Activated T-helper 1 cell treated with anti-CD3 and anti-CD28 coated beads, Interleukin-12 subunit alpha, Interleukin-12 subunit beta, Interleukin-2, Interleukin-4 antibody, amounts not matched to agents 30 ng/mL and 10 ng/mL and 1 ng/mL, durations not matched to agents 14 hours and 24 hours and 36 hours (primary cell): ENCODE measurements around the gene IQSEC1. TPM values are rescaled to one million over a fixed set of nuclear protein-coding genes. Genes with fewer than 3 reads are reported as not detected.

Experiments
- DNase-seq: peaks from one replicate; pipeline ENCODE4 v3.0.0; 2021; ENCODE audit warnings: low spot score
- H3K27ac Mint-ChIP-seq: one replicate; pipeline ENCODE4 v1.8.0; 2021; ENCODE audit warnings: mild to moderate bottlenecking, mixed read lengths
- H3K27me3 Mint-ChIP-seq: one replicate; pipeline ENCODE4 v1.8.0; 2022; ENCODE audit warnings: mild to moderate bottlenecking, moderate library complexity, mixed read lengths; ENCODE audit not compliant: insufficient read depth
- H3K36me3 Mint-ChIP-seq: one replicate; pipeline ENCODE4 v1.8.0; 2021; ENCODE audit warnings: low read depth, mixed read lengths
- H3K4me1 Mint-ChIP-seq: one replicate; pipeline ENCODE4 v1.8.0; 2021; ENCODE audit warnings: low read depth, mixed read lengths
- H3K4me3 Mint-ChIP-seq: one replicate; pipeline ENCODE4 v1.8.0; 2021; ENCODE audit warnings: mild to moderate bottlenecking, moderate library complexity, mixed read lengths
- H3K9me3 Mint-ChIP-seq: one replicate; pipeline ENCODE4 v1.8.0; 2021; ENCODE audit warnings: mixed read lengths
- intact Hi-C: fragments of 100-400 bp; cut with micrococcal nuclease; formaldehyde crosslinking; loops from one replicate; pipeline ENCODE4 v1.15.1; 2024
- total RNA-seq: library from RNA; stranded (reverse); gene quantifications from 2 replicates; pipeline ENCODE4 v1.2.3, GENCODE V29; 2022

IQSEC1 gene
- total RNA-seq, 1 donor from 2014 or later, result 31.4 TPM

DNA sequence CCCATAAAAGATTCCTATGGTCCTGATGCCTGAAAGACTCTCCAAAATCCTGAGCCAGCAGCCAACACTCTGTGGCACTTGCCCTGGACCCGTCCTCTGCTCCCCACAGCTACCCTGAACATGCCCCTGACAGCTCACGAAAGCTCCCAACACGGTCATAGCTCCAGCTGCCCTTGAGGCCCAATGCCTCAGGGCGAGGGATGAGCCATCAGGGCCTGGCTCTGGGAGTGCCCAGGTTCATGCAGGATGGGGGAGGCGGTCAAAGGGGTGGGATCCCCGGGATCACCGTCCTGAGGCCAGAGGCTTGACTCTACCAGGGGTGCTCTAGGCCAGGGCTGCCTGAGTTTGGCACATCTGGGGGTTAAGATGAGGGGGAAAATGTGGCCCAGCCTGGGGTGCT is 159.1 kb downstream of the IQSEC1 start:
- no peak for DNase-seq
- no peak overlapping the region for H3K4me3 Mint-ChIP-seq
- H3K4me1 Mint-ChIP-seq, result peaks cover 23% of the 10 kb centered on the region
- intact Hi-C loops, result no loop called here
- peaks cover 21% of the 10 kb centered on the region for H3K36me3 Mint-ChIP-seq
- no peak overlapping the region for H3K27ac Mint-ChIP-seq
- H3K9me3 Mint-ChIP-seq, result no peaks in the 10 kb centered on the region
- H3K27me3 Mint-ChIP-seq, result no peaks in the 10 kb centered on the region

DNA sequence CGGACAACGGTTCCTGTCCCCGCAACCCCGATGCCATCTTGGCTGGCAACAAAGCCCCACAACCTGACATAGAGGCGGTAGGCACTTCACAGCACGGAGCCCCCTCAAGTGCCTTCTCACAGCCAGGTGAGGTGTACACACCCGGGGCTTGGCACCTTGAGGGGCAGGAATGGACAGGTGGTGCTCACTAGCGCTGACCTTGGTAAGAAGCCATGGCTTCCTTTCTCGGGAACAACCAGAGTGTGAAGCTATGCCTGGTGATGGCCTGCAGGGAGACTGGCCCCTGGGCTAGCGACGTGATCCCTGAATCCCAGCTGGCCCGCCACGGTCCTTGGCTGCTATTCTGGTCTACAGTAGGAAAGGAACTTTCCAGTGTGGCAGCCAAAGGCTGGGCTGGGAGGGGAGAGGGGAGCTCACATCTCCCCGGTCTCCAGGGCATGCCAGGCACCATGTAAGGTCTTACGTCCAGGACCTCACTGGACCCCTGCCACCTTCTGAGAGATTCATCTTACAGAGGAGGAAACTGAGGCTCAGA is 161.3 kb downstream of the IQSEC1 start:
- intact Hi-C loops, result no loop called here
- H3K27me3 Mint-ChIP-seq, result no peaks in the 10 kb centered on the region
- H3K4me1 Mint-ChIP-seq, result peaks cover 17% of the 10 kb centered on the region
- no peaks in the 10 kb centered on the region for H3K9me3 Mint-ChIP-seq
- no peak overlapping the region for H3K4me3 Mint-ChIP-seq
- H3K27ac Mint-ChIP-seq, result no peak overlapping the region
- peaks cover 18% of the 10 kb centered on the region for H3K36me3 Mint-ChIP-seq
- DNase-seq, result no peak

DNA sequence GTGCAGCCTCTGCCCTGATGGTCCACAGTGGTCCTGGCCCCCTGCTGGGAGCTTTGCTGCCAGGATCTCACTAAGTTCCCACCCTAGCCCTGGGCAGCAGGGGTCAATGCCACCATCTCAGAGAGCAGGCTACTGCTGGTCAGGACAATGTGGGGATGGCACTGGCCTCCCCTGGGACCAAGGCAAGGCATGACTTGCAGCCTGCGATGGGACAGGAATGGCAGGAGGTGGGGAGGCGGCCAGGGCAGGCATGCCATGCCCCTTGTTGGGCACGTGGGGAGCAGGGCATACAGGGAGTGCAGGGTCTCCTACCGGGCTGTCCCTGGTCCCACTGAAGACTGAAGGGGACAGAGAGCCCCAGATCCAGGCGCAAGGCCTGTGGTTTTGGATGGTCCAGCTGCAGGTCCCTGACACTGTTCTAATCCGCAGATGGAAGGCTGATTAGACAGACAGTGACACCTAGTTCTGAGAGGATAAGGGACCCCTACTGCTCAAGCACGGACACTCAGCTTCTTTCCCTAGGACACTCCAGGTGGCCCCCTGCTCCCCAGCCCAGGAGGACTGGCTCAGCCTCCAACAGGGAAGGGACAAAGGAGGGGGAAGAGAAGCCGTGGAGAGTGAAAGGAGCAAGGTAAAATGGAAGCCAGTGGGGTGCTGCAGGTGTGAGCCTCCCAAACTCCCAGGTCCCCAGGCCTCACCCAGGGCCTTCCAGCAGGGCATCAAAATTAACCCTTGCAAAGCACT is 162.7 kb downstream of the IQSEC1 start:
- Mint-ChIP-seq H3K27me3 (no peaks in the 10 kb centered on the region), H3K36me3 (peaks cover 18% of the 10 kb centered on the region), H3K9me3 (no peaks in the 10 kb centered on the region), H3K4me1 (peaks cover 2% of the 10 kb centered on the region), H3K4me3 (no peak overlapping the region), H3K27ac (no peak overlapping the region)
- no peak for DNase-seq
- intact Hi-C loops, result no loop called here

DNA sequence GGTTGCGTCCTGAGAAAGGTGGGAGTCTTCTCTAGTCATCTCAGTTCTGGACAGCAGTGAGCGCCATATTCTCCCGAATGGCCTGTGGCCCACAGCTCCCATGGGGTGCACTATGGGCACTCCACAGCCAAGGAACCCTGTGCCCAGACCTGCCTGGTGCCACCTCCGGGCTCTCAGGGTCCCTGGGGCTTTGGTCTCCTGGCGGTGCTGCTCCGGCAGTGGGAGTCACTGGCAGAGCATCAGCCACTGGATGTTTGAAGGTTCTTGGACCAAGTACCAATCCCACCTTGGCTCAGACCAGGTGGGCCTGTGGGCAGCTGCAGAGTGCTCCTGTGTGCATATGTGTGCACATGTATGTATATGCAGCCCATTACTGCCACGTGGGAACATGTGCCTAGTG is 163.5 kb downstream of the IQSEC1 start:
- intact Hi-C loops, result no loop called here
- no peak for DNase-seq
- no peaks in the 10 kb centered on the region for H3K27me3 Mint-ChIP-seq
- no peak overlapping the region for H3K27ac Mint-ChIP-seq
- no peaks in the 10 kb centered on the region for H3K4me1 Mint-ChIP-seq
- no peak overlapping the region for H3K4me3 Mint-ChIP-seq
- H3K9me3 Mint-ChIP-seq, result no peaks in the 10 kb centered on the region
- peaks cover 18% of the 10 kb centered on the region for H3K36me3 Mint-ChIP-seq

DNA sequence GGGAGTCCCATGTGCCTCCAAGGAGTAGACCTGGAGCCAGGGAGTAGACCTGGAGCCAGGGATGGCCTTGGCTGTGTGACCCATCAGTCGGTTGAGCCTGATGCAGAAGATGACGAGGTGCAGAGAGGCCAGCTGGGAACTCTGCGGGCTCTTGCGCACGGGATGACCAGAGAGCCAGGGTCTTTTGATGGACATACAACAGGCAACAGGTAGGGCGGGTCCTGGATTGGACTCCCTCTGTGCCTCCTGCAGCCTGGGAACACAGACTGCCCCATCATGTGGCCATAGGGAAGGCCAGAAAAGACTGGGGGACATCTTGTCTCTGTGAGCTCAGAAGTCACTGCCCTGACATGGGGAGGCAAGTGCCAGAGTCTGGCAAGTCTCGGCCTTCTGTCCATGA is 164.4 kb downstream of the IQSEC1 start:
- no peak overlapping the region for H3K4me3 Mint-ChIP-seq
- H3K9me3 Mint-ChIP-seq, result no peaks in the 10 kb centered on the region
- no peaks in the 10 kb centered on the region for H3K27me3 Mint-ChIP-seq
- no peak for DNase-seq
- no peak overlapping the region for H3K27ac Mint-ChIP-seq
- H3K36me3 Mint-ChIP-seq, result peaks cover 18% of the 10 kb centered on the region
- intact Hi-C loops, result no loop called here
- H3K4me1 Mint-ChIP-seq, result no peaks in the 10 kb centered on the region

DNA sequence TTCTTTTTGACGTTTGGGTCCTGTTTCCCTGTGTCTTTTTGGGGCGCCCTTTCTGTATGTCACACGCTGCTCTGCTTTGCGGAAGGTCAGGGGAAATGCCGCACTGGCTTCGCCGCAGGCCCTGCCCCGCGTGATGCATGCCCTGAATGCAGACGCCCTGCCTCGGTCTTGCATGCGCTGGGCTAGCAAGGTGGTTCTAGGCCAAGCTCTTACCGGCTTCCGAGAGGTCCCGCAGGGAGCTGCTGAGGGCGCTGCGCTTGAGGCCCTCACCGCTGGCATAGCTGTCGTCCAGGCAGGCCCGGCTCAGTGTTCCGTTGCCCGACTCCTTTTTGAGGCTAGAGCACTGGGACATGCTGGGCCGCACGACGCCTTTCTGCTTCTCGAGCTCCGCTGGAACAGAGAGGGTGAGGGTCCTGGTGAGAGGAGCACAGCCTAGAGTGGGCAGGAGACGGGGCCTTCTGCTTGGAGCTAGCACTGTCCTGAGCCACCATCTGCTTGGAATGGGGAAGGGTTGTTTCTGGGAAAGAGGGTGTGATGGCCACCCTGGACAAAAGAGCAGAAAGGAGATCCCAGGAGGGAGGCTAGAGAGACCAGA is 165.0 kb downstream of the IQSEC1 start:
- H3K4me1 Mint-ChIP-seq, result no peaks in the 10 kb centered on the region
- intact Hi-C loops, result no loop called here
- no peak overlapping the region for H3K27ac Mint-ChIP-seq
- no peaks in the 10 kb centered on the region for H3K9me3 Mint-ChIP-seq
- no peaks in the 10 kb centered on the region for H3K27me3 Mint-ChIP-seq
- peaks cover 17% of the 10 kb centered on the region for H3K36me3 Mint-ChIP-seq
- H3K4me3 Mint-ChIP-seq, result no peak overlapping the region
- DNase-seq, result no peak

DNA sequence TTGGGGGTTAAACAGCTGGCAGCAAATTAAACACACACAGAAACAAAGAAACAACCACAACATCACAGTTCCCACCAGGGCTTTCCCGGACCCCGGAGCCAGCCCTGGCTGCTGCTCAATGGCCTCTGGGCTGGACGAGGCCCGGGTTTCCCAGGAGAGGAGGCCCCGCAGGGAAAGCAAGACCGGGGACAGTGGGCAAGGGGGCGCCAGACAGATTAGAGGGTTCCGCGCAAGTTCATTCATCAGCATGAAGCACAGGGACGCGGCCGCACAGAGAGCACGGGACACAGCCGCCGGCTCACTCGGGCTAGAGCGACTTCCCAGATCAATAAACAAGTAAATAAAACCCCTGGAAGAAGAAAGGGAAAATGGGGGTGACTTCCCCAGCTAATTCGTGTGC is 165.5 kb downstream of the IQSEC1 start:
- Mint-ChIP-seq H3K9me3 (no peaks in the 10 kb centered on the region), H3K4me3 (no peak overlapping the region), H3K27me3 (no peaks in the 10 kb centered on the region), H3K27ac (no peak overlapping the region), H3K4me1 (no peaks in the 10 kb centered on the region), H3K36me3 (peaks cover 15% of the 10 kb centered on the region)
- intact Hi-C loops, result no loop called here
- no peak for DNase-seq

DNA sequence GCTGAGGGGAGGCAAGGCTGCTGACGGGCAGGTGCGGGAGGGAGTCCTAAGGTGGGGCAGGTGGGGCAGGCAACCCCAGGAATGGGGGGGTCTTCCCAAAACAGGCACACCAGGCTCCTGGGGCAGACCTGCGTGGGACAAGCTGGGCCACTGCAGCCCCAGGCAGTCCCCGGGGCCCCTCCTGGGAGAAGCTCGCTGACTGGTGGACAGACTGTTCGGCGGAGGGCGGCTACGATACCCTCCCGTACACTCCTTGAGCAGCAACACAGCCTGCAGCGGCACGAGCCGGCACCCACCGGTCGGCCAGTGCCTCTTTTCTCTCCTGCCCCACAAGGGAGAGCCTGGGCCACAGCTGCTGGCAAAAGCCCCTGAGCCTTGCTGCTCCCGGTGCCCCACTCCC is 165.9 kb downstream of the IQSEC1 start:
- no peak for DNase-seq
- H3K27me3 Mint-ChIP-seq, result no peaks in the 10 kb centered on the region
- H3K9me3 Mint-ChIP-seq, result no peaks in the 10 kb centered on the region
- H3K27ac Mint-ChIP-seq, result no peak overlapping the region
- intact Hi-C loops, result no loop called here
- H3K4me3 Mint-ChIP-seq, result no peak overlapping the region
- H3K4me1 Mint-ChIP-seq, result no peaks in the 10 kb centered on the region
- peaks cover 15% of the 10 kb centered on the region for H3K36me3 Mint-ChIP-seq

DNA sequence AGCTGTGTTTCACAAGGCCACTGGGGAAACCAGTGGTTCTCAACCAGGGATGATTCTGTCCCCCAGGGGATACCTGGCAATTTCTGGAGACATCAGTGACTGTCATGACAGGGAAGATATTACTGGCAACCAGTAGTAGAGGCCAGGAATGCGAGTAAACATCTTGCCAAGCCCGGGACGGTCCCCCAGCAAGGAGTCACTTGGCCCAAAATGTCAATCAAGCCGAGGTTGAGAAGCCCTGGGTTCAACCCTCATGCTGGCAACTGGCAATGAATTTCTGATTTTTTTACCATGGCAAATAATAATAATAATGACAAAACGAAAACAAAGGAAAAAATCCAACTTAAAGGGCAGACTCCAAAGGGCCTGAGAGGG is 166.3 kb downstream of the IQSEC1 start:
- no peaks in the 10 kb centered on the region for H3K27me3 Mint-ChIP-seq
- H3K36me3 Mint-ChIP-seq, result peaks cover 17% of the 10 kb centered on the region
- no peaks in the 10 kb centered on the region for H3K4me1 Mint-ChIP-seq
- H3K9me3 Mint-ChIP-seq, result no peaks in the 10 kb centered on the region
- H3K27ac Mint-ChIP-seq, result no peak overlapping the region
- no peak overlapping the region for H3K4me3 Mint-ChIP-seq
- intact Hi-C loops, result no loop called here
- no peak for DNase-seq

DNA sequence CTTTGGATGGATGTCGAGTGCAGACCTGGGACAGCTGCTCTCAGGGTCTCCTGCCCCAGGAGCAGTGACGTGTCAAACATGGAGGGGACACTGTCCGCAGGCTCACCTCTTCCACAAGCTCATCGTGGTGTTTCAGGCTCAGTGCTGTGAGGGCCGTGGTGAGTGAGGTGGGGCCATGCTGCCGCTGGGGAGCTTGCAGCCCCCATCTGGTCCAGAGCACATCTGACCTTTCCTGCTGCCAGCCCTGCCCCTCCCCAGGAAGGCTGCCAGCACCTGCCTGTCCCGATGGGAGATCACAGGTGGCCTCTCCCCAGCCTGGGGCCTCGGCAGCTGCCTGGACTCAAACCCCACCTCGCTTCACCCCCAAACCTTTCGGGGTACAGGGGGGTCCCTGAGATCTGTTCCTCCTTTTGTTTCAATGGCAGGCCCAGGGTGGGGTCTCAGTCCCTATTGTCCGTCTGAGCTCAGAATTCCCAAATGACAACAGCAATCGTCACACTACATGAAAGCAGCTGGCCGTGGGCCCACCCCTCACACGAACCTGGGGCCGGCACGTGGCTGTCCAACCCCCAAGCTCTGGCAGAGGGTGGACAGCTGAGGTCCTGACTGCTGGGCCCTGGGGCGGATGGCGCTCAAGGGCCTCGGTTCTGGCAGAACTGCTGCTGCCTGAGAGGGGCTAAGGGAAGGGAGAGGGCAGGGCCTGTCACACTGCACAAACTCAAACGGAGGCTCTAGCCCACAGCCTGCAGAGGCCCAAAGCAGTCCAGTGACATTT is 166.9 kb downstream of the IQSEC1 start:
- no peaks in the 10 kb centered on the region for H3K4me1 Mint-ChIP-seq
- H3K4me3 Mint-ChIP-seq, result no peak overlapping the region
- intact Hi-C loops, result no loop called here
- H3K36me3 Mint-ChIP-seq, result peaks cover 16% of the 10 kb centered on the region
- no peaks in the 10 kb centered on the region for H3K27me3 Mint-ChIP-seq
- H3K9me3 Mint-ChIP-seq, result no peaks in the 10 kb centered on the region
- no peak overlapping the region for H3K27ac Mint-ChIP-seq
- no peak for DNase-seq

DNA sequence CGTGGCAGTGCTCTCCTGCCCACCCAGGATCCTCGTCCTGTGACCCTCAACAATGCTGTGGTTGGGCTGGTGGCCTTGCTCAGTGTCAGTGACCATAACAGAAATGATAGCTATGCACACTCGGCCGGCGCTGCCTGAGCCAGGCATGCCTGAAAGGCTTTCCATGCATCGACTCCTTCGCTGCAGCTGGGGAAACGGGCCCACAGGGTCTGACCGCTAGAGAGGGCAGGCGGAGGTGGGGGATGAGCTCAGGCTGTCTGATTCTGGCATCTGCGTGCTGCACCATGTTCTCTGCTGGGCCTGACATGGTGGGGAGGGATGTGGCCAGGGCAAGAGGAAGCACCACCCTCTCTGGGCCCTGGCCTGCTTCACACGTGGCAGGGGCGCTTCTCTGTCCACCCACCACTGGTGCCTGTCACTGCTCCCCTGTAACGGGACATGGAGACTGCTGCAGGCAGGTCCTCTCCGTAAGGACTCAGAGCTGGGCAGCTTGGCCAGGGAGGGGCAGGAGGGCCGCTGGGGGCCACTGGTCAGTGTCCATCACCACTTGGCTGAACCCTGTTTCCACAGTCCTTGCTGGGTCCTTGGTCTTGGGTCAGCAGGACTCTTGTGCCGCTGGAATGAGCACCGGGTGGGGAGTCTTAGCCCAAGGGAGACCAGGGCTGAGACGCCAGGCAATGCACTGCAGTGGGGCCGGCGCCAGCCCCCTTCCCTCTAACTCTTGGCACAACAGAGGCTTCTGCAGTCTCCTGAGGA is 167.7 kb downstream of the IQSEC1 start:
- Mint-ChIP-seq H3K27me3 (no peaks in the 10 kb centered on the region), H3K9me3 (no peaks in the 10 kb centered on the region), H3K27ac (no peak overlapping the region), H3K36me3 (peaks cover 17% of the 10 kb centered on the region), H3K4me1 (no peaks in the 10 kb centered on the region), H3K4me3 (no peak overlapping the region)
- no peak for DNase-seq
- intact Hi-C loops, result no loop called here

DNA sequence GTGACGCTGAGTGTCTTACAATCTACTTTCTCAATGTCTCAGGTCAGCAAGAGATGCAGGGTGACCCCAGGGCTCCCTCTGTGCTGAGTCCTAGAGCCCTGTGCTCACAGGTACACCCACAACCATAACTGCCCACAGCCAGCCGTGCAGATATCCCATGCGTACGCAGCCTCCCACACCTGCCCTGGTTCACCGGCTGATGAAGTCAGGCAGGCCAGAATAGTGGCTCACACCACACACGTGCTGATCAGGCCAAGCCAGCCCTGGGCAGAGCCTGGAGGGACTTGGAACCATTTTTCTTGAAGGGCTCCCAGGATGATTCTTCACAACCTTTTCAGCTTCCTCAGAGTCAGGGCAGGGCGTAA is 168.3 kb downstream of the IQSEC1 start:
- peaks cover 19% of the 10 kb centered on the region for H3K36me3 Mint-ChIP-seq
- no peak overlapping the region for H3K27ac Mint-ChIP-seq
- H3K27me3 Mint-ChIP-seq, result no peaks in the 10 kb centered on the region
- no peak overlapping the region for H3K4me3 Mint-ChIP-seq
- no peaks in the 10 kb centered on the region for H3K9me3 Mint-ChIP-seq
- DNase-seq, result no peak
- intact Hi-C loops, result no loop called here
- no peaks in the 10 kb centered on the region for H3K4me1 Mint-ChIP-seq

DNA sequence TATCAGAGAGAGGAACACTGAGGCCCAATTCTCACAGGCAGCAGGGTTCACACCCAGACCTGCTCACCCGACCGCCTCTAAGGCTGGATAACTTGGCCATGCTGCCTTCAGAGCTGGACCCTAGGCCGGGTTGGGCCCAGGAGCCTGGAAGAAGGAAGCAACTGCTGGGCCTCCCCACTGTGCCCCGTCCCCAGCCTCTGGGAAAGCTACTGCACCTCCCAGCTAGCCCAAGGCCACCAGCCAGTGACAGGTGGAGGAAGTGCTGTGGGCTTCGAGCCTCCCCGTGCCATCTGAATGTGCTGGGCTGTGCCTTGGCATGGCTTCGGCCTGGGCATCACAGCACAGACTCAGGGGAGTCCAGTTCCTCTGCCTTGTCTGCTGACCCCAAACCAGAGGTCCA is 169.3 kb downstream of the IQSEC1 start:
- no peaks in the 10 kb centered on the region for H3K4me1 Mint-ChIP-seq
- H3K9me3 Mint-ChIP-seq, result no peaks in the 10 kb centered on the region
- no peaks in the 10 kb centered on the region for H3K27me3 Mint-ChIP-seq
- no peak overlapping the region for H3K4me3 Mint-ChIP-seq
- H3K27ac Mint-ChIP-seq, result no peak overlapping the region
- intact Hi-C loops, result no loop called here
- peaks cover 17% of the 10 kb centered on the region for H3K36me3 Mint-ChIP-seq
- DNase-seq, result no peak
